ENCODE data around the gene WAPL.

DNA sequence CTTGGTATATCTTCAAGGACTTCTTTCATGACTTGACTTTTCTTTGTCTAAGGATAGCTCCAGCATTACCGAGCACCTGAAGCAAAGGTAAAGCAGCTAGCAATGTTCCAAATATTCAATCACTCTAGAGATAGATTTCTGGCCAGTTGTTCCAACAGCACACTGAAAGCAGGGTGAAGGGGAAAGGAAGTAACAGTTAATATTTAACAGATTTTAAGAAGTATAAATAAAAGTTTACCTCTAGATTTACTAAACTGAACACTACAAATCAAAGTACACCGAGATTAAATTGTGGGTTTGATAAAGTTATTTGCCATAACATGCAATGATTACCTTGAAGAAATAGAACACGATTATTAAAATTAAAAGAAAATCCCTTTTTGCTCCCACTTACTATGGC, 84.1 kb downstream of the WAPL start:
- TF ChIP-seq RAD21 (conservative IDR thresholded peaks at IDR 0.05) = no peak
- TF ChIP-seq, protein P1, sequence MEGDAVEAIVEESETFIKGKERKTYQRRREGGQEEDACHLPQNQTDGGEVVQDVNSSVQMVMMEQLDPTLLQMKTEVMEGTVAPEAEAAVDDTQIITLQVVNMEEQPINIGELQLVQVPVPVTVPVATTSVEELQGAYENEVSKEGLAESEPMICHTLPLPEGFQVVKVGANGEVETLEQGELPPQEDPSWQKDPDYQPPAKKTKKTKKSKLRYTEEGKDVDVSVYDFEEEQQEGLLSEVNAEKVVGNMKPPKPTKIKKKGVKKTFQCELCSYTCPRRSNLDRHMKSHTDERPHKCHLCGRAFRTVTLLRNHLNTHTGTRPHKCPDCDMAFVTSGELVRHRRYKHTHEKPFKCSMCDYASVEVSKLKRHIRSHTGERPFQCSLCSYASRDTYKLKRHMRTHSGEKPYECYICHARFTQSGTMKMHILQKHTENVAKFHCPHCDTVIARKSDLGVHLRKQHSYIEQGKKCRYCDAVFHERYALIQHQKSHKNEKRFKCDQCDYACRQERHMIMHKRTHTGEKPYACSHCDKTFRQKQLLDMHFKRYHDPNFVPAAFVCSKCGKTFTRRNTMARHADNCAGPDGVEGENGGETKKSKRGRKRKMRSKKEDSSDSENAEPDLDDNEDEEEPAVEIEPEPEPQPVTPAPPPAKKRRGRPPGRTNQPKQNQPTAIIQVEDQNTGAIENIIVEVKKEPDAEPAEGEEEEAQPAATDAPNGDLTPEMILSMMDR (IDR thresholded peaks at IDR 0.05; ENCODE audit: poor library complexity, severe bottlenecking) = no peak
- TF ChIP-seq, protein P2, sequence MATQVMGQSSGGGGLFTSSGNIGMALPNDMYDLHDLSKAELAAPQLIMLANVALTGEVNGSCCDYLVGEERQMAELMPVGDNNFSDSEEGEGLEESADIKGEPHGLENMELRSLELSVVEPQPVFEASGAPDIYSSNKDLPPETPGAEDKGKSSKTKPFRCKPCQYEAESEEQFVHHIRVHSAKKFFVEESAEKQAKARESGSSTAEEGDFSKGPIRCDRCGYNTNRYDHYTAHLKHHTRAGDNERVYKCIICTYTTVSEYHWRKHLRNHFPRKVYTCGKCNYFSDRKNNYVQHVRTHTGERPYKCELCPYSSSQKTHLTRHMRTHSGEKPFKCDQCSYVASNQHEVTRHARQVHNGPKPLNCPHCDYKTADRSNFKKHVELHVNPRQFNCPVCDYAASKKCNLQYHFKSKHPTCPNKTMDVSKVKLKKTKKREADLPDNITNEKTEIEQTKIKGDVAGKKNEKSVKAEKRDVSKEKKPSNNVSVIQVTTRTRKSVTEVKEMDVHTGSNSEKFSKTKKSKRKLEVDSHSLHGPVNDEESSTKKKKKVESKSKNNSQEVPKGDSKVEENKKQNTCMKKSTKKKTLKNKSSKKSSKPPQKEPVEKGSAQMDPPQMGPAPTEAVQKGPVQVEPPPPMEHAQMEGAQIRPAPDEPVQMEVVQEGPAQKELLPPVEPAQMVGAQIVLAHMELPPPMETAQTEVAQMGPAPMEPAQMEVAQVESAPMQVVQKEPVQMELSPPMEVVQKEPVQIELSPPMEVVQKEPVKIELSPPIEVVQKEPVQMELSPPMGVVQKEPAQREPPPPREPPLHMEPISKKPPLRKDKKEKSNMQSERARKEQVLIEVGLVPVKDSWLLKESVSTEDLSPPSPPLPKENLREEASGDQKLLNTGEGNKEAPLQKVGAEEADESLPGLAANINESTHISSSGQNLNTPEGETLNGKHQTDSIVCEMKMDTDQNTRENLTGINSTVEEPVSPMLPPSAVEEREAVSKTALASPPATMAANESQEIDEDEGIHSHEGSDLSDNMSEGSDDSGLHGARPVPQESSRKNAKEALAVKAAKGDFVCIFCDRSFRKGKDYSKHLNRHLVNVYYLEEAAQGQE (IDR thresholded peaks at IDR 0.05; ENCODE audit: borderline replicate concordance) = no peak

Measured in neural cell (in vitro differentiated cells).